Esophagus muscularis mucosa (tissue), 4 donors: ENCODE results near the gene AMACR. TPM values are rescaled to one million over a fixed set of nuclear protein-coding genes. Genes with fewer than 3 reads are reported as not detected.

Experiments
- DNase-seq: peaks from one replicate; pipeline ENCODE4 v3.0.0-alpha.2; 2017; ENCODE audit errors: extremely low spot score
- H3K27ac ChIP-seq, 4 donors: fragments of 200-600 bp; sonication (generic); replicated peaks in 1 of 4; 1 replicate in 3 of 4; 2 replicates in 1 of 4; pipeline ENCODE4 v1.5.1; 2016 to 2019; ENCODE audit warnings: mild to moderate bottlenecking in 1 of 4
- H3K27me3 ChIP-seq, 4 donors: fragments of 200-600 bp; sonication (generic); one replicate each; pipeline versions ENCODE4 v1.5.1 to v1.6.0; 2016 to 2019
- H3K36me3 ChIP-seq, 4 donors: fragments of 200-600 bp; sonication (generic); one replicate each; pipeline ENCODE4 v1.5.1; 2016 to 2019
- H3K4me1 ChIP-seq, 4 donors: fragments of 200-600 bp; sonication (generic); one replicate each; pipeline ENCODE4 v1.5.1; 2016 to 2019
- H3K4me3 ChIP-seq, 4 donors: fragments of 200-600 bp; sonication (generic); 1 replicate in 2 of 4; 2 replicates in 2 of 4; pipeline ENCODE4 v1.5.1; 2016 to 2019; ENCODE audit warnings: mild to moderate bottlenecking in 4 of 4, moderate library complexity in 1 of 4
- H3K9me3 ChIP-seq, 4 donors: fragments of 200-600 bp; sonication (generic); 1 replicate in 3 of 4; 2 replicates in 1 of 4; pipeline ENCODE4 v1.5.1; 2016 to 2019
- CTCF ChIP-seq, 3 experiments: fragments of 200-600 bp in 2 of 3; fragments of 450-650 bp in 1 of 3; sonication (generic) in 2 of 3; IDR thresholded peaks; one replicate each; pipeline ENCODE4 v1.5.1; 2017 to 2019; ENCODE audit warnings: antibody characterized with exemption in 3 of 3, mild to moderate bottlenecking in 2 of 3, moderate library complexity in 1 of 3
- EP300 ChIP-seq: sonication (generic); formaldehyde crosslinking; IDR thresholded peaks from one replicate; pipeline ENCODE4 v1.6.1; 2017; ENCODE audit warnings: antibody characterized with exemption
- POLR2A ChIP-seq: fragments of 450-650 bp; IDR thresholded peaks from one replicate; pipeline ENCODE4 v1.6.1; 2017; ENCODE audit warnings: antibody characterized with exemption, moderate library complexity, mild to moderate bottlenecking, low read depth
- POLR2AphosphoS5 ChIP-seq, 2 donors: sonication (generic); formaldehyde crosslinking; IDR thresholded peaks; one replicate each; pipeline ENCODE4 v1.6.1; 2017; ENCODE audit warnings: antibody characterized with exemption in 2 of 2
- WGBS: methylation state at CpG from one replicate; pipeline ENCODE4 v1.1.5; 2018; 5-methylcytosine and 5-hydroxymethylcytosine counted together
- intact Hi-C: fragments of 100-400 bp; cut with DNase I; formaldehyde crosslinking; loops from one replicate; pipeline ENCODE4 v1.15.1; 2023
- total RNA-seq, 4 donors: library from RNA; depleted of rRNA; stranded (reverse); fragments of >200 nt; gene quantifications; one replicate each; pipeline versions ENCODE4 v1.1.0 to v1.2.1, GENCODE V29; 2016

The AMACR gene
- 10 to 100 TPM in 2 of 4 donors, 1 to 10 TPM in 2; 6.1 to 12.7 (median 9.5) TPM for total RNA-seq

- peak within 1 kb of the TSS; percentile 69 to 85 (median 70) for H3K4me3 ChIP-seq
- DNase-seq: peak; percentile 98
- H3K27ac ChIP-seq: peak within 1 kb of the TSS; percentile 89 to 95 (median 91)
- peak in 1 of 3 experiments; percentile 6 for TF ChIP-seq CTCF (IDR thresholded peaks at IDR 0.05)
- TF ChIP-seq POLR2A: peak; percentile 29
- TF ChIP-seq POLR2AphosphoS5 (IDR thresholded peaks at IDR 0.05): peak; percentile 78 to 94
- no peak for TF ChIP-seq EP300
- H3K9me3 ChIP-seq: no peaks in the 10 kb centered on the region
- WGBS: under 1% methylated on average over 32 of the region's 76 CpGs
- peaks cover 0 to 18% (median 9%) of the 10 kb centered on the region in 4 donors for H3K36me3 ChIP-seq
- no peaks in the 10 kb centered on the region for H3K27me3 ChIP-seq
- H3K4me1 ChIP-seq: peaks cover 16 to 31% (median 27%) of the 10 kb centered on the region in 4 donors
- intact Hi-C loops: loop anchor here (10.0 kb wide), 1 partner anchor 917 kb away; the partner anchor contains the start of gene DNAJC21
Measured at GRCh38 chr5:34007621-34008600, at the start of gene AMACR. AMACR (minus strand) TSS chr5:34008050; CDS start chr5:34008019, 31 bp downstream.

GRCh38 chr5:34057569-34057968 is 49.7 kb upstream of the AMACR start:
- intact Hi-C loops: no loop called here
- WGBS: 94% methylated on average over 5 of the region's 5 CpGs
- Histone ChIP-seq H3K9me3 (no peaks in the 10 kb centered on the region), H3K36me3 (peaks cover 0 to 9% (median 0%) of the 10 kb centered on the region in 4 donors), H3K27ac (no peak overlapping the region), H3K27me3 (no peaks in the 10 kb centered on the region), H3K4me3 (no peak overlapping the region), H3K4me1 (peaks cover 0 to 8% (median 0%) of the 10 kb centered on the region in 4 donors)
- DNase-seq: no peak
- TF ChIP-seq POLR2AphosphoS5 (IDR thresholded peaks at IDR 0.05): no peak
- no peak for TF ChIP-seq CTCF (IDR thresholded peaks at IDR 0.05)
- TF ChIP-seq POLR2A: no peak
- TF ChIP-seq EP300: no peak

GRCh38 chr5:34057118-34057517 is 49.3 kb upstream of the AMACR start:
- intact Hi-C loops: no loop called here
- TF ChIP-seq CTCF (IDR thresholded peaks at IDR 0.05) (no peak), POLR2A (no peak), EP300 (no peak), POLR2AphosphoS5 (IDR thresholded peaks at IDR 0.05) (no peak)
- 97% methylated on average over 3 of the region's 3 CpGs for WGBS

GRCh38 chr5:34055667-34056066 is 47.8 kb upstream of the AMACR start:
- H3K27me3 ChIP-seq: no peaks in the 10 kb centered on the region
- H3K9me3 ChIP-seq: no peaks in the 10 kb centered on the region
- H3K27ac ChIP-seq: no peak overlapping the region
- 52% methylated on average over 3 of the region's 3 CpGs for WGBS
- TF ChIP-seq POLR2A (no peak), CTCF (IDR thresholded peaks at IDR 0.05) (no peak), EP300 (no peak), POLR2AphosphoS5 (IDR thresholded peaks at IDR 0.05) (no peak)
- peaks cover 0 to 15% (median 0%) of the 10 kb centered on the region in 4 donors for H3K36me3 ChIP-seq
- no peak for DNase-seq
- H3K4me3 ChIP-seq: no peak overlapping the region
- intact Hi-C loops: no loop called here
- H3K4me1 ChIP-seq: peaks cover 0 to 10% (median 0%) of the 10 kb centered on the region in 4 donors

More at GRCh38 chr5:34057118-34057517, 49.3 kb upstream of the AMACR start:
- Histone ChIP-seq H3K36me3 (peaks cover 0 to 9% (median 0%) of the 10 kb centered on the region in 4 donors), H3K27me3 (no peaks in the 10 kb centered on the region), H3K4me3 (no peak overlapping the region), H3K4me1 (peaks cover 0 to 10% (median 0%) of the 10 kb centered on the region in 4 donors), H3K27ac (no peak overlapping the region), H3K9me3 (no peaks in the 10 kb centered on the region)
- DNase-seq: no peak
